IPS DF 4.7 (cell line): ENCODE results near the gene ITPKB.

Source experiments
- DNase-seq: peaks from one replicate; pipeline ENCODE4 v3.0.0-alpha.2; 2013; ENCODE audit warnings: low spot score; ENCODE audit errors: extremely low read depth

ITPKB gene

GRCh38 chr1:226686440-226687425, 52.3 kb downstream of the ITPKB start:
- no peak for DNase-seq

- DNase-seq, result no peak
Observed at GRCh38 chr1:226685196-226685820, 53.8 kb downstream of the ITPKB start.

- no peak for DNase-seq
Observed at GRCh38 chr1:226684026-226684425, 55.1 kb downstream of the ITPKB start.

GRCh38 chr1:226682871-226683814, 55.9 kb downstream of the ITPKB start:
- DNase-seq, result no peak

- DNase-seq, result no peak
Observed at GRCh38 chr1:226681652-226682493, 57.2 kb downstream of the ITPKB start.

GRCh38 chr1:226680653-226681052, 58.4 kb downstream of the ITPKB start:
- DNase-seq, result no peak

- peak; percentile 92 for DNase-seq
Observed at GRCh38 chr1:226679853-226680516, 59.1 kb downstream of the ITPKB start.

GRCh38 chr1:226679262-226679661, 59.8 kb downstream of the ITPKB start:
- no peak for DNase-seq

GRCh38 chr1:226678701-226679100, 60.4 kb downstream of the ITPKB start:
- no peak for DNase-seq

- no peak for DNase-seq
Observed at GRCh38 chr1:226678251-226678650, 60.8 kb downstream of the ITPKB start.

- no peak for DNase-seq
Observed at GRCh38 chr1:226677027-226678020, 61.8 kb downstream of the ITPKB start.

GRCh38 chr1:226676381-226676780, 62.7 kb downstream of the ITPKB start:
- DNase-seq, result no peak

- DNase-seq, result no peak
Observed at GRCh38 chr1:226675715-226676357, 63.2 kb downstream of the ITPKB start.

- DNase-seq, result no peak
Observed at GRCh38 chr1:226674892-226675714, 64.0 kb downstream of the ITPKB start.

GRCh38 chr1:226672339-226672762, 66.7 kb downstream of the ITPKB start:
- DNase-seq, result no peak

- no peak for DNase-seq
Observed at GRCh38 chr1:226671277-226671676, 67.8 kb downstream of the ITPKB start.

- DNase-seq, result no peak
Observed at GRCh38 chr1:226670073-226670472, 69.0 kb downstream of the ITPKB start.
